Breast epithelium (tissue), 3 donors: Measurements from ENCODE around the gene SOHLH2.

ENCODE experiments used
- CTCF ChIP-seq, 3 donors: fragments of 450-650 bp; IDR thresholded peaks; one replicate each; pipeline ENCODE4 v1.5.1; 2016 to 2017; ENCODE audit warnings: antibody characterized with exemption in 3 of 3, mild to moderate bottlenecking in 3 of 3, moderate library complexity in 3 of 3
- POLR2A ChIP-seq: fragments of 450-650 bp; IDR thresholded peaks from one replicate; pipeline ENCODE4 v1.6.1; 2016; ENCODE audit warnings: antibody characterized with exemption, mild to moderate bottlenecking, moderate library complexity
- POLR2AphosphoS5 ChIP-seq, 3 donors: sonication (generic); formaldehyde crosslinking; IDR thresholded peaks; one replicate each; pipeline ENCODE4 v1.6.1; 2017; ENCODE audit warnings: antibody characterized with exemption in 3 of 3

- no peak for TF ChIP-seq CTCF (IDR thresholded peaks at IDR 0.05)
- TF ChIP-seq POLR2AphosphoS5 (IDR thresholded peaks at IDR 0.05): no peak
- TF ChIP-seq POLR2A: no peak
Observed at GRCh38 chr13:36251017-36251416, 36.7 kb upstream of the SOHLH2 start.
